CD4-positive, CD25-positive, alpha-beta regulatory T cell (primary cell): ENCODE measurements around the gene IL1A. TPM values are rescaled to one million over a fixed set of nuclear protein-coding genes. Genes with fewer than 3 reads are reported as not detected.
A peak's percentile ranks its signal among the peaks of the same experiment; 100 is the strongest.

Experiments
- ATAC-seq, 2 donors: fragments of 150-1000 bp; cut with Tn5 transposase; one replicate each; pipeline ENCODE4 v1.10.0; 2021; ENCODE audit warnings: low read depth in 2 of 2, moderate number of reproducible peaks in 2 of 2, moderate library complexity in 1 of 2
- DNase-seq, 3 donors: peaks; one replicate each; pipeline versions ENCODE4 v3.0.0 to v3.0.0-alpha.2; 2012 to 2022; ENCODE audit warnings: mixed read lengths in 1 of 3
- H3K27ac ChIP-seq: one replicate; pipeline ENCODE4 v1.7.0; 2013; ENCODE audit warnings: mild to moderate bottlenecking, low read length; ENCODE audit not compliant: insufficient read depth, poor library complexity, severe bottlenecking
- H3K27me3 ChIP-seq: one replicate; pipeline ENCODE4 v1.7.0; 2013; ENCODE audit warnings: low read length; ENCODE audit not compliant: control insufficient read depth, insufficient read depth
- H3K36me3 ChIP-seq: one replicate; pipeline ENCODE4 v1.7.0; 2013; ENCODE audit warnings: mild to moderate bottlenecking, low read length, moderate library complexity; ENCODE audit not compliant: control insufficient read depth, insufficient read depth
- H3K4me1 ChIP-seq: 2 replicates; pipeline ENCODE4 v1.7.0; 2013; ENCODE audit warnings: mild to moderate bottlenecking, low read length; ENCODE audit not compliant: insufficient read depth, control insufficient read depth, poor library complexity, severe bottlenecking
- H3K4me3 ChIP-seq: one replicate; pipeline ENCODE4 v1.7.0; 2013; ENCODE audit warnings: low read depth, mild to moderate bottlenecking, low read length, moderate library complexity
- H3K9me3 ChIP-seq, 2 experiments: 1 replicate in 1 of 2; 2 replicates in 1 of 2; pipeline ENCODE4 v1.7.0; 2013; ENCODE audit warnings: low read length in 2 of 2, mild to moderate bottlenecking in 1 of 2, moderate library complexity in 1 of 2; ENCODE audit not compliant: control insufficient read depth in 2 of 2
- H3K27ac Mint-ChIP-seq, 3 donors: one replicate each; pipeline ENCODE4 v1.8.0; 2020 to 2022; ENCODE audit warnings: mild to moderate bottlenecking in 3 of 3, mixed read lengths in 3 of 3, moderate library complexity in 2 of 3
- H3K27me3 Mint-ChIP-seq: one replicate; pipeline ENCODE4 v1.8.0; 2022; ENCODE audit warnings: mild to moderate bottlenecking, mixed read lengths
- H3K36me3 Mint-ChIP-seq: one replicate; pipeline ENCODE4 v1.8.0; 2020; ENCODE audit warnings: mixed read lengths
- H3K4me1 Mint-ChIP-seq, 4 donors: one replicate each; pipeline ENCODE4 v1.8.0; 2020 to 2022; ENCODE audit warnings: mixed read lengths in 4 of 4, mild to moderate bottlenecking in 1 of 4
- H3K4me3 Mint-ChIP-seq, 4 donors: one replicate each; pipeline ENCODE4 v1.8.0; 2020 to 2022; ENCODE audit warnings: mild to moderate bottlenecking in 4 of 4, mixed read lengths in 4 of 4, moderate library complexity in 3 of 4
- H3K9me3 Mint-ChIP-seq, 7 donors: one replicate each; pipeline ENCODE4 v1.8.0; 2020 to 2022; ENCODE audit warnings: mixed read lengths in 7 of 7, mild to moderate bottlenecking in 3 of 7, moderate library complexity in 2 of 7
- polyA plus RNA-seq, 4 donors: library from polyadenylated mRNA; unstranded; fragments of 300-500 nt; fragmentation: Illumina TruSeq; gene quantifications; one replicate each; pipeline ENCODE4 v1.2.3, GENCODE V29; 2021
- total RNA-seq: library from RNA; stranded (reverse); gene quantifications from one replicate; pipeline ENCODE4 v1.2.3, GENCODE V29; 2022

IL1A gene
- total and polyA plus RNA-seq, 5 donors from 2014 or later: 0.17 TPM; not detected in 4

GRCh38 chr2:112803691-112804521 lies 19.6 kb upstream of the IL1A start:
- H3K4me1 Mint-ChIP-seq: peaks cover 0 to 22% (median 12%) of the 10 kb centered on the region in 4 donors
- H3K27me3 Mint-ChIP-seq: no peaks in the 10 kb centered on the region
- no peak overlapping the region for H3K27ac ChIP-seq
- peak overlapping the region in 1 of 3 donors; percentile 1 for H3K27ac Mint-ChIP-seq
- DNase-seq (peak in 1 of 3 donors; percentile 56), ATAC-seq (peak in 1 of 2 donors; percentile 25)
- peaks cover 0 to 9% (median 2%) of the 10 kb centered on the region in 7 donors for H3K9me3 Mint-ChIP-seq
- H3K4me1 ChIP-seq: no peaks in the 10 kb centered on the region
- H3K9me3 ChIP-seq: peaks cover 0 to 4% of the 10 kb centered on the region in 2 experiments
- no peaks in the 10 kb centered on the region for H3K27me3 ChIP-seq
- H3K4me3 ChIP-seq: no peak overlapping the region
- no peaks in the 10 kb centered on the region for H3K36me3 ChIP-seq
- H3K4me3 Mint-ChIP-seq: no peak overlapping the region
- no peaks in the 10 kb centered on the region for H3K36me3 Mint-ChIP-seq

GRCh38 chr2:112800881-112801583 lies 16.7 kb upstream of the IL1A start:
- Histone ChIP-seq H3K27ac (no peak overlapping the region), H3K4me1 (no peaks in the 10 kb centered on the region), H3K9me3 (no peaks in the 10 kb centered on the region), H3K4me3 (no peak overlapping the region), H3K36me3 (no peaks in the 10 kb centered on the region), H3K27me3 (no peaks in the 10 kb centered on the region)
- Mint-ChIP-seq H3K27ac (no peak overlapping the region), H3K4me1 (peaks cover 0 to 22% (median 12%) of the 10 kb centered on the region in 4 donors), H3K4me3 (no peak overlapping the region), H3K27me3 (no peaks in the 10 kb centered on the region), H3K9me3 (peaks cover 0 to 2% (median 0%) of the 10 kb centered on the region in 7 donors), H3K36me3 (no peaks in the 10 kb centered on the region)
- ATAC-seq (no peak), DNase-seq (no peak)

DNA sequence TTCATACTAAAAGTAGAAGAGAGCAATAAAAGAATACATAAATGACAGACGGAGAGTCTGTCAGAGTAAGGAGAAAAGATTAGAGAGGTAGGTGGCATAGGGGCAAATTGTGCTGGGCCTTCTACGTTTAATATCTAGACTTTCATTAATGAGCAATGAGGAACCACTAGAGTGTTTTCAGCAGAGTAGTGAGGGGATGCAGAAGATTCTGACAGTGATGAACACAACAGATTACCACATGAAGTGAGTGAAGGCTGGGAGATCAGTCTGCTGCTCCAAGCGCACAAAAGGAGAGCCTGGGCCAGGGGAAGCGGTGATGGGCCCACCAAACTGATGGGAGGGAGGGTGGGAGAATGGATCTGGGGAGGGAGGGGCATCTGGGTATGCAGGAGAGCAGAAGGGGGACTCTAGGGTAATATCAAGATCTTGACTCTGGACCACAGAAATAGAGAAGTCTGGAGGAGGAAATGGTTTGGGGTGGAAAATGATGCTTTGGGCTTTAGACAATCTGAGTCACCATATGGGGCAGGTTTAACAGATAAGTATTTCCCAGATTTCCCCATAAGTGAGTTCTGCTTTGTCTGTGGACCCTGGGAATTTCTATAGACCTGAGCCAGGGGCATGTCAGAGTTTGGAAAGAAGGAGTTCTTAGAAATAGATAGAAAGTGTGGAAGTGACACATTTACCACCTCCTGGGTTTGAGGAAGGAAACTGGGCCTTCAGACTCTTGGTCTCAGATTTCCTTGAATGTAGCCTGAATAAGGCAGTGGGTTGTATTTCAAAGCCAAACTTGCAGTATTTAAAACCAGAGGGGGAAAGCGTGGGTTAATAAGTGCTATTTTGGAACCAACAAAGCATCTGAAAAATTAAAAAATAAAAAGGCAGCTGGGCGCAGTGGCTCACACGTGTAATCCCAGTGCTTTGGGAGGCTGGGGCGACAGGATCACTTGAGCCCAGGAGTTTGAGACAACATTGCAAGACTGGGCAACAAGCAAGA lies 15.0 kb upstream of the IL1A start:
- H3K4me1 ChIP-seq: no peaks in the 10 kb centered on the region
- Mint-ChIP-seq H3K36me3 (no peaks in the 10 kb centered on the region), H3K27me3 (no peaks in the 10 kb centered on the region), H3K9me3 (peaks cover 0 to 1% (median 0%) of the 10 kb centered on the region in 7 donors), H3K4me3 (no peak overlapping the region), H3K4me1 (peaks cover 0 to 15% (median 10%) of the 10 kb centered on the region in 4 donors), H3K27ac (no peak overlapping the region)
- DNase-seq: no peak
- no peak overlapping the region for H3K4me3 ChIP-seq
- no peak overlapping the region for H3K27ac ChIP-seq
- H3K9me3 ChIP-seq: no peaks in the 10 kb centered on the region
- ATAC-seq: no peak
- H3K36me3 ChIP-seq: no peaks in the 10 kb centered on the region
- no peaks in the 10 kb centered on the region for H3K27me3 ChIP-seq

- Mint-ChIP-seq H3K4me1 (peaks cover 0 to 9% (median 2%) of the 10 kb centered on the region in 4 donors), H3K27ac (no peak overlapping the region), H3K27me3 (no peaks in the 10 kb centered on the region), H3K4me3 (no peak overlapping the region), H3K36me3 (no peaks in the 10 kb centered on the region), H3K9me3 (peaks cover 0 to 1% (median 0%) of the 10 kb centered on the region in 7 donors)
- Histone ChIP-seq H3K27ac (no peak overlapping the region), H3K4me1 (no peaks in the 10 kb centered on the region), H3K9me3 (no peaks in the 10 kb centered on the region), H3K36me3 (no peaks in the 10 kb centered on the region), H3K27me3 (no peaks in the 10 kb centered on the region), H3K4me3 (no peak overlapping the region)
- DNase-seq (no peak), ATAC-seq (no peak)
Measured at GRCh38 chr2:112796486-112796885, 12.2 kb upstream of the IL1A start.

- no peak overlapping the region for H3K4me3 ChIP-seq
- ATAC-seq (no peak), DNase-seq (no peak)
- no peaks in the 10 kb centered on the region for H3K9me3 ChIP-seq
- H3K27me3 ChIP-seq: no peaks in the 10 kb centered on the region
- no peak overlapping the region for H3K27ac ChIP-seq
- no peaks in the 10 kb centered on the region for H3K36me3 ChIP-seq
- H3K9me3 Mint-ChIP-seq: peaks cover 0 to 1% (median 0%) of the 10 kb centered on the region in 7 donors
- no peak overlapping the region for H3K27ac Mint-ChIP-seq
- no peaks in the 10 kb centered on the region for H3K27me3 Mint-ChIP-seq
- no peaks in the 10 kb centered on the region for H3K36me3 Mint-ChIP-seq
- no peaks in the 10 kb centered on the region for H3K4me1 ChIP-seq
- no peak overlapping the region for H3K4me3 Mint-ChIP-seq
- H3K4me1 Mint-ChIP-seq: peaks cover 0 to 9% (median 2%) of the 10 kb centered on the region in 4 donors
Measured at GRCh38 chr2:112795774-112796173, 11.5 kb upstream of the IL1A start.

- H3K9me3 ChIP-seq: no peaks in the 10 kb centered on the region
- DNase-seq: no peak
- H3K27me3 ChIP-seq: no peaks in the 10 kb centered on the region
- H3K36me3 Mint-ChIP-seq: no peaks in the 10 kb centered on the region
- ATAC-seq: no peak
- no peak overlapping the region for H3K4me3 Mint-ChIP-seq
- no peaks in the 10 kb centered on the region for H3K4me1 ChIP-seq
- H3K27me3 Mint-ChIP-seq: no peaks in the 10 kb centered on the region
- H3K9me3 Mint-ChIP-seq: peaks cover 0 to 1% (median 0%) of the 10 kb centered on the region in 7 donors
- H3K27ac Mint-ChIP-seq: no peak overlapping the region
- no peaks in the 10 kb centered on the region for H3K36me3 ChIP-seq
- no peak overlapping the region for H3K4me3 ChIP-seq
- no peak overlapping the region for H3K27ac ChIP-seq
- peaks cover 0 to 9% (median 2%) of the 10 kb centered on the region in 4 donors for H3K4me1 Mint-ChIP-seq
Measured at GRCh38 chr2:112794841-112795240, 10.5 kb upstream of the IL1A start.

DNA sequence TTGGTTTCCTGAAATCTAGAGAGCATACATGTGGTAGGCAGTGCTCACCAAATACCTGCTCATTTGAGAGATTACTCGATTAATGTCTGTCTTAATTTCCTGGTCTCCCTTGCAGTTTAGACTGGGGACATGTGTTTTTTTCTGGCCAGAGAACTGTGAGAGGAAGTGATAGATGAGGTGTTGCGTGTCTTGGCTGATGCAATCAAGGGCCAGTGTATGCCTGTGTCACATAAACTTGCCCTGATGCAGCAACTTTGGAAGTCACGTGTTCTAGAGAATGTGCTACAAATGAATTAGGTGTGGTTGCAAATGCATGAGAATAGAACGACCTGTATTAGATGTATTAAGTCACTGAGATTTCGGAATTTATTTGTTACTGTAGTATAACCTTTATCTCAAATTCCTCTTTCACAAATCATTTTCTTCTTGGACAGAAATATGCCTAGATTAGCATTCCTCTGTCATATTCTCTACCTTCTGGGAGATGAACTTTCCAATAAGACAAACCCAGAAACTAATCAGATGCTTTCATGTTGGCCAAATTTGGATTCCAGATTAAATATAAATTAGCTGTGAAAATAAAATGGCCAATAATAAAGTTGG lies 9.9 kb upstream of the IL1A start:
- H3K27ac Mint-ChIP-seq: no peak overlapping the region
- no peaks in the 10 kb centered on the region for H3K27me3 Mint-ChIP-seq
- no peaks in the 10 kb centered on the region for H3K36me3 Mint-ChIP-seq
- H3K4me3 Mint-ChIP-seq: no peak overlapping the region
- H3K4me1 Mint-ChIP-seq: peaks cover 0 to 9% (median 2%) of the 10 kb centered on the region in 4 donors
- no peaks in the 10 kb centered on the region for H3K9me3 ChIP-seq
- H3K9me3 Mint-ChIP-seq: peaks cover 0 to 1% (median 0%) of the 10 kb centered on the region in 7 donors
- DNase-seq (peak in 1 of 3 donors; percentile 74), ATAC-seq (peak in 1 of 2 donors; percentile 52)
- H3K27me3 ChIP-seq: no peaks in the 10 kb centered on the region
- H3K27ac ChIP-seq: no peak overlapping the region
- H3K36me3 ChIP-seq: no peaks in the 10 kb centered on the region
- no peak overlapping the region for H3K4me3 ChIP-seq
- H3K4me1 ChIP-seq: no peaks in the 10 kb centered on the region
